GM13977 (cell line): Measurements from ENCODE around the gene SLC25A42.
A peak's percentile ranks its signal among the peaks of the same experiment; 100 is the strongest.

Experiments used
- DNase-seq: peaks from one replicate; pipeline ENCODE4 v3.0.0; 2012; ENCODE audit warnings: low spot score
- in situ Hi-C: fragments of 300-500 bp; cut with MboI; formaldehyde crosslinking; loops from one replicate; pipeline ENCODE4 v1.12.0; 2022; ENCODE audit warnings: low sequenced_read_pairs, low pct_unique_long_range_greater_than_20kb, mixed read lengths, inconsistent platforms; ENCODE audit not compliant: unreplicated experiment
- TF ChIP-seq, protein P1 (sequence below): IDR thresholded peaks from 2 replicates; pipeline ENCODE4 v1.5.1; 2012; ENCODE audit warnings: mild to moderate bottlenecking, control low read depth; ENCODE audit not compliant: insufficient read depth; ENCODE audit errors: extremely low read depth, missing control alignments

SLC25A42 gene

DNA sequence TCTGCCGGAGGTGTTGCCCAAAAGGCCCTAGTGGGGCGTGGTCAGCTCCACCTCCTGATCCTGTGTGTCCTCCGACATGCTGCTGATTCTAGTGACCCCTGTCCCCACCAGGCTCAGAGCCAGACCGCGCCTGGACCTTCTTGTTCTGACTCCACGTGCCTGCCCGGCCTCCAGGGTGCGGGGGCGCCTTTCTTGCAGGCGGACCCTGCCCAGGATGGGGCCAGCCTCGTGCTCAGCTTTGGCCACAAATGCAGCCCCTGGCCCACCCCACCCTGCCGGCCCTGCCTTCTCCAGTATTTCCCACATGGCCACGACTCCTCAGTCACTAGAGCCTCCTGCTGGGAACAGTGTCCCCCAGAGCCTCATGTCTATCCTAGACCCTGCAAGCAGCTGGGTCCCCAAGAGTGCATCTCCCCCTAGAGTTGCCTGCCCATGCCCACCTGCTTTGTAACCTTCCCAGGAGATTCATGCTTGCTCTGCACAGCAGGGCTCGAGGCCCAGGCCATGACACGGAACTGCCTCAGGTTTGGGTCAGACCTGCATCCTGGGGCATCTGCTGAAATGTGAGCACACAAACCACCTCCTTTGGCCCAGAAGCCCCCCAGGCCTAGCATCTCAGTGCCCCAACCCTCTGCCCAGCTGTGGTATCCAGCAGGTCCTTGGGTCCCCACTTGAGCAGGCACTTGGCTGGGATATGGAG, 47.5 kb downstream of the SLC25A42 start:
- TF ChIP-seq, protein P1, sequence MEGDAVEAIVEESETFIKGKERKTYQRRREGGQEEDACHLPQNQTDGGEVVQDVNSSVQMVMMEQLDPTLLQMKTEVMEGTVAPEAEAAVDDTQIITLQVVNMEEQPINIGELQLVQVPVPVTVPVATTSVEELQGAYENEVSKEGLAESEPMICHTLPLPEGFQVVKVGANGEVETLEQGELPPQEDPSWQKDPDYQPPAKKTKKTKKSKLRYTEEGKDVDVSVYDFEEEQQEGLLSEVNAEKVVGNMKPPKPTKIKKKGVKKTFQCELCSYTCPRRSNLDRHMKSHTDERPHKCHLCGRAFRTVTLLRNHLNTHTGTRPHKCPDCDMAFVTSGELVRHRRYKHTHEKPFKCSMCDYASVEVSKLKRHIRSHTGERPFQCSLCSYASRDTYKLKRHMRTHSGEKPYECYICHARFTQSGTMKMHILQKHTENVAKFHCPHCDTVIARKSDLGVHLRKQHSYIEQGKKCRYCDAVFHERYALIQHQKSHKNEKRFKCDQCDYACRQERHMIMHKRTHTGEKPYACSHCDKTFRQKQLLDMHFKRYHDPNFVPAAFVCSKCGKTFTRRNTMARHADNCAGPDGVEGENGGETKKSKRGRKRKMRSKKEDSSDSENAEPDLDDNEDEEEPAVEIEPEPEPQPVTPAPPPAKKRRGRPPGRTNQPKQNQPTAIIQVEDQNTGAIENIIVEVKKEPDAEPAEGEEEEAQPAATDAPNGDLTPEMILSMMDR, result no peak
- in situ Hi-C loops, result no loop called here
- no peak for DNase-seq

DNA sequence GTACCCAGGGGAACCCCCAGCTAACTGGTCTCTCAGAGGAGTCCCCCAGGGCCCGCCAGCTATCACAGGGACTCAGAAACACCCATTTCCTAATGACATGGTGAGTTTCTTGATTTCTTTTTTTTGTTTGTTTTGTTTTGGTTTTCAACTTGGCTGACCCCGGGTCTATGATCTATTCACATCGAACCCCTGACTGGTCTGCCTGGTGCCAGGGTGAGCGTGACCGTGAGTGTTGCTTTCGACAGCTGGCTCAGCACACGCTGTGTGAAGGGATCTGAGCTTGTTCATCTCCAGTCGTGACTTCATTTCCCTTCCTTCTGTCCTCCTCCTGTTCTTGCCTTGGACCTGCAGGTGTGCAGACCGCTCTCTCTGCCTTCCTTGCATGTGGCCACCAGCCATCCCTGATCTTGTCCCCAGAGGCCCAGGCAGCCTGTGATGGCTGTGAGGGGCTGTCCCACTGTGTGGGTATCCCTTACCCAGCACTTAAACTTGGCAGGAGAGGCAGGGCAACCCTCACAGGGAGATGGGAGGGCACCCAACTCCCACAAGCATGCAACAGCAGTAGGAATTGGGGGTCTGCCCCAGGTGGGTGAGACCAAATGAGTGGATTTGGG, 48.3 kb downstream of the SLC25A42 start:
- in situ Hi-C loops, result no loop called here
- DNase-seq, result no peak
- TF ChIP-seq, protein P1, result no peak

DNA sequence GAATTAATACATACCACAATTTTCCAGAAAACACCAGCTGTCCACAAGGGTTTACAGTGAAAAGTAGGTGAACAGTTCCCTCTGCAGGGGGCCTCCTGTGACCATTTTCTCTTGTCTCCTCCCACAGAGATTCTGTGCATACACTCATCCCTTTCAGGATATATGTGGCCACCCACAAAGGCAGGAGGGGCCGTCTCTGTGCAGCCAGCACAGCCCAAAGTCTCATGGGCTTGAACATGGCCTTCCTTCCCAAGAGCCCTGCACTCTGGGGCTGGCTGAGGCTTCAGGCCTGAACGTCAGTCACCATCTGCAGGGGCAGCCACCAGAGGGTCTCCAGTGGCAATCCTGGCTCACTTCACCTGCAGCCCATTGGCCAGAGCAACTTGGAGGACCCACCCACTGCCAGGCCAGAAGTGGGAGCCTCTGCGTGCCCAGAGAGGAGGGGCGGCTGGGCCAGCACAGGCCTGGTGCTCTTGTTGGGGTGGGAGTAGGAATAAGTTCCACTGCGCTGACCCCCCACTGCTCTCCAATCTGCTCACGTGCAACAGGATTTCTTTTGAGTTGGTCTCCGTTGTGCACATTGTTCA, 49.3 kb downstream of the SLC25A42 start:
- in situ Hi-C loops, result no loop called here
- TF ChIP-seq, protein P1, result peak; percentile 4
- DNase-seq, result no peak

DNA sequence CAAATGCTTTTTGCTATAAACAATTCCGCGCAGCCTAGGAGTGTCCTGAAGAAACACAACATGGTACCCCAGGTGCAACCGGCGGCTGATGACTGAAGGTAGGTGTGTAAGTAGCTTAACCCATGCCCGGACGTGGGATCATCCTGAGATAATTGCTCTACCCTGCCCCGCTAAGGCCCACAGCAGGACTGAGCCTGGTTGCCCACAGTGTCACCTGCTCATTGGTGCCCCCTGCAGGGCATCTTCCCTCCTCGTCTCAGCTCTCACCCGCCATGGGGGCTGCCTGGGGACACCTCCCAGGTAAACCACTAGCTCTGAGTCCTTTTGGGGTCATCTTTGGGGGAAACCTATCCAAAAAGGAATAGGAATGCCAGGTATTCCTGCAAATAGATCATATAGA, 52.2 kb downstream of the SLC25A42 start:
- TF ChIP-seq, protein P1, result peak; percentile 63
- peak; percentile 72 for DNase-seq
- in situ Hi-C loops, result no loop called here

DNA sequence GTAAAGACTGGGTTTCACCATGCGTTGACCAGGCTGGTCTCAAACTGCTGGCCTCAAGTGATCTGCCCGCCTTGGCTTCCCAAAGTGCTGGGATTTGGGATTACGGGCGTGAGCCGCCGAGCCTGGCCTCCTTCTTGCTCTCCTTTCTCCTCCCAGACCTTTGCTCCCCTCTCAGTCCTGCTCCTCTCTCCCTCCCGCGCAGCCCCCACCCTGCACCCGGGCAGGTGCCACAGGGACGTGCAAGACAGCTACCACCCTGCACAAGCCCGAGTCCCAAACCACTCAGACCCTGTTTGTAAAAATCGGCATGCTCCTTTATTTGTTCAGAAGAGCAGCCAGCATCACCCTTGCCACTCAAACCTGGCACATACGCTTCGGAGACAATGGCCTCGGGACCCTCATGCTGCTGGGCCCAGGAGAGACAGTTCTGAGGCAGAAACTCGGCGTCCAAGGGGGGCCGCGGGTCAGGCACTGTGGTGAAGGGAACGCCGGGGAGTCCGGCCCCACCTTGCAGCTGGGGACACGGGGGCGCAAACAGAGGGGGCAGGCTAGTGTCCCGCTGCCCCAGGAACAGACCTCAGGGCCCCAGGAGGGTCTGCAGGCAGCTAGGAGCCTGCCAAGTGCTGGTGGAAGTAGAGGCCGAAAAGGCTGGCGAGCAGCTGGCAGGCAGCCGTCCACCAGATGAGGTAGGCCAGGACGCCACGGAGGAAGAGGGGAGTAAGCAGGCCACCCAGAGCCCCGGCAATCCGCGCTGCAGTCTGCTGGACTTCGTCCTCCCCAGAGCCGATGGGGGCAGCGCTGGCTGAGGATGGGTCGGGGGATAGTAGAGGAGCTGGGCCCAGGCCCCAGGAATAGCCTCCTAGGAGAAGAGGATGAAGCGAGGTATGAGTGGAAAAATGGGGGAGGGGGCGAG, 55.8 kb downstream of the SLC25A42 start:
- TF ChIP-seq, protein P1, result no peak
- in situ Hi-C loops, result no loop called here
- no peak for DNase-seq
